Tibial nerve (tissue), 4 donors: ENCODE measurements around the gene TEX101. TPM values are rescaled to one million over a fixed set of nuclear protein-coding genes. Genes with fewer than 3 reads are reported as not detected.

ENCODE experiments used
- DNase-seq, 2 donors: peaks; one replicate each; pipeline ENCODE4 v3.0.0-alpha.2; 2019; ENCODE audit warnings: low spot score in 2 of 2
- H3K27ac ChIP-seq, 4 donors: fragments of 200-600 bp; sonication (generic) in 3 of 4; one replicate each; pipeline ENCODE4 v1.5.1; 2017 to 2019; ENCODE audit warnings: mild to moderate bottlenecking in 1 of 4
- H3K27me3 ChIP-seq, 2 donors: fragments of 200-600 bp; sonication (generic) in 1 of 2; one replicate each; pipeline versions ENCODE4 v1.5.1 to v1.6.0; 2017 to 2019
- H3K36me3 ChIP-seq, 3 donors: fragments of 200-600 bp; sonication (generic); one replicate each; pipeline ENCODE4 v1.5.1; 2018 to 2019
- H3K4me1 ChIP-seq, 4 donors: fragments of 200-600 bp; sonication (generic) in 3 of 4; one replicate each; pipeline ENCODE4 v1.5.1; 2017 to 2019
- H3K4me3 ChIP-seq, 4 donors: fragments of 200-600 bp; sonication (generic) in 3 of 4; one replicate each; pipeline ENCODE4 v1.5.1; 2017 to 2019; ENCODE audit warnings: mild to moderate bottlenecking in 1 of 4, moderate library complexity in 1 of 4
- H3K9me3 ChIP-seq, 4 donors: fragments of 200-600 bp; sonication (generic) in 3 of 4; one replicate each; pipeline ENCODE4 v1.5.1; 2017 to 2019
- EP300 ChIP-seq, 2 donors: sonication (generic); formaldehyde crosslinking; IDR thresholded peaks; one replicate each; pipeline ENCODE4 v1.6.1; 2017; ENCODE audit warnings: antibody characterized with exemption in 2 of 2, mild to moderate bottlenecking in 1 of 2
- POLR2A ChIP-seq, 2 donors: fragments of 450-650 bp; IDR thresholded peaks; one replicate each; pipeline ENCODE4 v1.6.1; 2017; ENCODE audit warnings: antibody characterized with exemption in 2 of 2, mild to moderate bottlenecking in 2 of 2, moderate library complexity in 2 of 2
- WGBS, 2 donors: methylation state at CpG; one replicate each; pipeline ENCODE4 v1.1.5; 2018; 5-methylcytosine and 5-hydroxymethylcytosine counted together
- total RNA-seq, 4 donors: library from RNA; depleted of rRNA; stranded (reverse); fragments of >200 nt; gene quantifications; one replicate each; pipeline ENCODE4 v1.1.0, GENCODE V29; 2016
- TF ChIP-seq, protein P1 (sequence below), 5 experiments: fragments of 200-600 bp in 3 of 5; fragments of 450-650 bp in 2 of 5; sonication (generic) in 3 of 5; IDR thresholded peaks; one replicate each; pipeline ENCODE4 v1.5.1; 2016 to 2019; ENCODE audit warnings: antibody characterized with exemption in 5 of 5, mild to moderate bottlenecking in 3 of 5, moderate library complexity in 2 of 5

TEX101 gene
- total RNA-seq, 4 donors from 2014 or later, result not detected

DNA sequence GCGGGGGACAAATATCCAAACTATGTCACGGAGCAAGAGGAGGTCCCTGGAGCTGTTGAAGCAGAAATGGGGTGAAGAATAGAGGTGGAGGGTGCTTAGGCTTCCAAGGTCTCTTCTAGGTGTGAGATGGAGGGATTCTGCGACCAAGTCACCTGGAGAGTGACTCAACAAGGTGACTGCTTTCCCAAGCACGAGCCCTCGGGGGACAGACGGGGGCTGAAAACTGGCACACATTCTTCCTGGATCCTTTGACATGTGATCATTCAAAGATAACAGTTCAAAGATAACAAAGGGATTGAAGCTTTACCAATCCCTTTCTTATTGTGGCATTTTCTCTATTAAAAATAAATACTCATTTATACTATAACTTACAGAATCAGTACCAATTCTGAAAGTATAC is 2.2 kb upstream of the TEX101 start:
- Histone ChIP-seq H3K4me3 (no peak overlapping the region), H3K27me3 (no peaks in the 10 kb centered on the region), H3K27ac (no peak overlapping the region), H3K9me3 (peaks cover 0 to 21% (median 0%) of the 10 kb centered on the region in 4 donors), H3K4me1 (no peaks in the 10 kb centered on the region), H3K36me3 (no peaks in the 10 kb centered on the region)
- WGBS, 2 donors, result 81 to 89% methylated on average over 6 of the region's 6 CpGs
- no peak for TF ChIP-seq EP300 (IDR thresholded peaks at IDR 0.05)
- TF ChIP-seq, protein P1, sequence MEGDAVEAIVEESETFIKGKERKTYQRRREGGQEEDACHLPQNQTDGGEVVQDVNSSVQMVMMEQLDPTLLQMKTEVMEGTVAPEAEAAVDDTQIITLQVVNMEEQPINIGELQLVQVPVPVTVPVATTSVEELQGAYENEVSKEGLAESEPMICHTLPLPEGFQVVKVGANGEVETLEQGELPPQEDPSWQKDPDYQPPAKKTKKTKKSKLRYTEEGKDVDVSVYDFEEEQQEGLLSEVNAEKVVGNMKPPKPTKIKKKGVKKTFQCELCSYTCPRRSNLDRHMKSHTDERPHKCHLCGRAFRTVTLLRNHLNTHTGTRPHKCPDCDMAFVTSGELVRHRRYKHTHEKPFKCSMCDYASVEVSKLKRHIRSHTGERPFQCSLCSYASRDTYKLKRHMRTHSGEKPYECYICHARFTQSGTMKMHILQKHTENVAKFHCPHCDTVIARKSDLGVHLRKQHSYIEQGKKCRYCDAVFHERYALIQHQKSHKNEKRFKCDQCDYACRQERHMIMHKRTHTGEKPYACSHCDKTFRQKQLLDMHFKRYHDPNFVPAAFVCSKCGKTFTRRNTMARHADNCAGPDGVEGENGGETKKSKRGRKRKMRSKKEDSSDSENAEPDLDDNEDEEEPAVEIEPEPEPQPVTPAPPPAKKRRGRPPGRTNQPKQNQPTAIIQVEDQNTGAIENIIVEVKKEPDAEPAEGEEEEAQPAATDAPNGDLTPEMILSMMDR (IDR thresholded peaks at IDR 0.05), result no peak
- TF ChIP-seq POLR2A (IDR thresholded peaks at IDR 0.05), result no peak
- DNase-seq, result no peak

DNA sequence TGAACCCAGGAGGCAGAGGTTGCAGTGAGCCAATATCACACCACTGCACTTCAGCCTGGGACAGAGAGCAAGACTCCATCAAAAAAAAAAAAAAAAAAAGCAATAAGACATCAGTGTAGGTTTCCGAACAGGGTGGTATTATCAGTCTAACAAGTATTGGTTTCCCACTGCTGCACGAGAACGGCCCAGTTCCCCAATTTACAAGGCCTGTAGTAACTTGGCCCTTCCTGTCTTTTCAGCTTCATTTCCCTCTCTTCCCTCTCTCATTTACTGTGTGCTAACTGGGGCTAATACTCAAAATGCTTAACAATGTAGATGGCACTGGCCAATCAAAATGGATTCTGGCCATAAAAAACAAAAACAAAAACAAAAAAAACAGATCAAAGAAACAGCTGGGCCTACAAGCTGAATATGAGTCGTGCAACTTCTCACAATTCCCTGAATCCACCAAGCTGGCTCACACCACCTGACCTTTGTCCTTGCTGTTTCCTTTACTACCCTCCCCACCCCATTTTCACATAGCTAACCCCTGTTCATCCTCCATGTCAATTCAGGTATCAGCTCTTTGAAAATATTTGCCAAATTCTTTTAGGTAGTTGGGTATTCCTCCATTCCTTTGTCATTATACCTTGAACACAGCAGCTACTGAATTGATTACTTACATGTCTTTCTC is 2.4 kb downstream of the TEX101 start:
- Histone ChIP-seq H3K4me3 (no peak overlapping the region), H3K27me3 (no peaks in the 10 kb centered on the region), H3K27ac (no peak overlapping the region), H3K4me1 (no peaks in the 10 kb centered on the region), H3K9me3 (peaks cover 0 to 17% (median 0%) of the 10 kb centered on the region in 4 donors), H3K36me3 (no peaks in the 10 kb centered on the region)
- no peak for DNase-seq
- no peak for TF ChIP-seq POLR2A (IDR thresholded peaks at IDR 0.05)
- TF ChIP-seq, protein P1 (IDR thresholded peaks at IDR 0.05), result no peak
- TF ChIP-seq EP300 (IDR thresholded peaks at IDR 0.05), result no peak
- WGBS, 2 donors, result 50 to 63% methylated on average over 4 of the region's 4 CpGs

DNA sequence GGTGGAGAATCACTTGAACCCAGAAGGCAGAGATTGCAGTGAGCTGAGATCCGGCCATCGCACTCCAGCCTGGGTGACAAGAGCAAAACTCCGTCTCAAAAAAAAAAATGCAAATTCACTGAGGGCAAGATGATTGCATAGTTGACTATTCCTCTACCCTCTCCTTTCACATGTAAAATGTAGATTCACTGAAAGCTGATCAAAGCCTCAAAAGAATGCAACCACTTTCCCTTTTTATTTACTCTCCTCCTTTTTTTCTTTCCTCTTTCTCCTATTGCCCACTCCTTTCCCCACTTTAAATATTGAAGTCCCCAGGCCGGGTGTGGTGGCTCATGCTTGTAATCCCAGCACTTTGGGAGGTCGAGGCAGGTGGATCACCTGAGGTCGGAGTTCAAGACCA is 6.3 kb downstream of the TEX101 start:
- TF ChIP-seq, protein P1 (IDR thresholded peaks at IDR 0.05), result no peak
- no peak for TF ChIP-seq EP300 (IDR thresholded peaks at IDR 0.05)
- TF ChIP-seq POLR2A (IDR thresholded peaks at IDR 0.05), result no peak
- DNase-seq, result no peak

DNA sequence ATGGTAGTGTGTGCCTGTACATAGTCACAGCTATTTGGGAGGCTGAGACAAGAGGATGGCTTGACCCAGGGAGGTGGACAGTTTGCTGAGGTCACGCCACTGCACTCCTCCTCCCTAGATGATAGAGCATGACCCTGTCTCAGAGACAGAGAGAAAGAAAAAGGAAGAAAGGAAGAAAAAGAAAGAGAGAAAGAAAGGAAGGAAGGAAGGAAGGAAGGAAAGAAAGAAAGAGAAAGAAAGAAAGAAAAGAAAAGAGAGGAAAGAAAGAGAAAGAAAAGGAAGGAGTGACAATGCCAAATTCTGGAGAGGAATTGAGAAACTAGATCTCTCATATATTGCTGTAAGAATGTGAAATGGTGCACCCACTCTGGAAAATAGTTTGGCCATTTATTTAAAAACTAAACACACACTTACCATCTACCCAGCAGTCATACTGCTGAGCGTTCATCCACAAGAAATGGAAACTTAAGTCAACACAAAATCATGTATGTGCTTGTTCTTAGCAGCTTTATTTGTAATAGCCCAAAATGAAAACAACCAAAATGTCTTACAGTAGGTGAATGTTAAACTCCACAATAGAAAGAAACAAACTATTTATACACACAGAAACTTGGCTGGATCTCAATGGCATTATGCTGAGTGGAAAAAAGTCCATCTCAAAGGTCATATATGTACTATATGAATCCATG is 7.5 kb downstream of the TEX101 start:
- H3K27me3 ChIP-seq, result no peaks in the 10 kb centered on the region
- no peak for DNase-seq
- no peak overlapping the region for H3K4me3 ChIP-seq
- no peaks in the 10 kb centered on the region for H3K36me3 ChIP-seq
- no peaks in the 10 kb centered on the region for H3K9me3 ChIP-seq
- no peaks in the 10 kb centered on the region for H3K4me1 ChIP-seq
- 73 to 75% methylated on average over 2 of the region's 2 CpGs for WGBS, 2 donors
- no peak for TF ChIP-seq POLR2A (IDR thresholded peaks at IDR 0.05)
- TF ChIP-seq, protein P1 (IDR thresholded peaks at IDR 0.05), result no peak
- no peak for TF ChIP-seq EP300 (IDR thresholded peaks at IDR 0.05)
- H3K27ac ChIP-seq, result no peak overlapping the region

More for the DNA sequence above, 6.3 kb downstream of the TEX101 start:
- Histone ChIP-seq H3K4me1 (no peaks in the 10 kb centered on the region), H3K9me3 (no peaks in the 10 kb centered on the region), H3K27me3 (no peaks in the 10 kb centered on the region), H3K4me3 (no peak overlapping the region), H3K27ac (no peak overlapping the region), H3K36me3 (no peaks in the 10 kb centered on the region)
- WGBS, 2 donors, result 76 to 77% methylated on average over 6 of the region's 6 CpGs

DNA sequence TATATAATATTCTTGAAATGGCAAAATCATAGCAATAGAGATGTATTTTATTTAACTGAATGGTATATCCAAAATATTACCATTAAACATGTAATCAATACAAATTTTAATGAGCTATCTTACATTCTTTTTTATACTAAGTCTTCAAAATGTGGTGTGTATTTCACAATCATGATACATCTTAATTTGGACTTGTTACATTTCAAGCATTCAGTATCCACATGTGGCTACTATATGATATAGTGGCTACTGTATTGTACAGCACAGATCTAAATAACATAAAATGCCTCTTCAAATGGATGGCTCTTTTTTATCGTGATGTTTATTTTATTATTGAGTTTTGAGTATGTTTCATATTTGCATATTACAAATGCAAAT is 8.0 kb downstream of the TEX101 start:
- H3K36me3 ChIP-seq, result no peaks in the 10 kb centered on the region
- H3K4me1 ChIP-seq, result no peaks in the 10 kb centered on the region
- no peak overlapping the region for H3K27ac ChIP-seq
- DNase-seq, result no peak
- H3K4me3 ChIP-seq, result no peak overlapping the region
- TF ChIP-seq, protein P1 (IDR thresholded peaks at IDR 0.05), result no peak
- TF ChIP-seq EP300 (IDR thresholded peaks at IDR 0.05) (no peak), POLR2A (IDR thresholded peaks at IDR 0.05) (no peak)
- H3K9me3 ChIP-seq, result no peaks in the 10 kb centered on the region
- H3K27me3 ChIP-seq, result no peaks in the 10 kb centered on the region
- WGBS, 2 donors, result 93 to 94% methylated on average over 1 of the region's 1 CpG
